Activated naive CD8-positive, alpha-beta T cell treated with anti-CD3 and anti-CD28 coated beads for 36 hours (primary cell): ENCODE data around the gene PALLD. TPM values are rescaled to one million over a fixed set of nuclear protein-coding genes. Genes with fewer than 3 reads are reported as not detected.

Experiments
- DNase-seq: peaks from one replicate; pipeline ENCODE4 v3.0.0; 2021
- H3K27ac Mint-ChIP-seq: one replicate; pipeline ENCODE4 v1.8.0; 2022; ENCODE audit warnings: mild to moderate bottlenecking, moderate library complexity, mixed read lengths
- H3K27me3 Mint-ChIP-seq: one replicate; pipeline ENCODE4 v1.8.0; 2022; ENCODE audit warnings: mild to moderate bottlenecking, mixed read lengths
- H3K36me3 Mint-ChIP-seq: one replicate; pipeline ENCODE4 v1.8.0; 2021; ENCODE audit warnings: mild to moderate bottlenecking, mixed read lengths
- H3K4me1 Mint-ChIP-seq: one replicate; pipeline ENCODE4 v1.8.0; 2021; ENCODE audit warnings: mixed read lengths
- H3K4me3 Mint-ChIP-seq: one replicate; pipeline ENCODE4 v1.8.0; 2022; ENCODE audit warnings: mild to moderate bottlenecking, moderate library complexity, mixed read lengths
- H3K9me3 Mint-ChIP-seq: one replicate; pipeline ENCODE4 v1.8.0; 2022; ENCODE audit warnings: mixed read lengths
- total RNA-seq, 2 experiments: library from RNA; stranded (reverse); gene quantifications; one replicate each; pipeline ENCODE4 v1.2.3, GENCODE V29; 2021

Gene PALLD
- total RNA-seq, 2 experiments from 2014 or later = 0.41 to 0.94 TPM

GRCh38 chr4:168781926-168782325 lies 285.1 kb downstream of the PALLD start:
- peaks cover 14% of the 10 kb centered on the region for H3K27me3 Mint-ChIP-seq
- DNase-seq = no peak
- H3K27ac Mint-ChIP-seq = no peak overlapping the region
- no peaks in the 10 kb centered on the region for H3K4me1 Mint-ChIP-seq
- H3K36me3 Mint-ChIP-seq = no peaks in the 10 kb centered on the region
- peaks cover 1% of the 10 kb centered on the region for H3K9me3 Mint-ChIP-seq
- no peak overlapping the region for H3K4me3 Mint-ChIP-seq

- no peak for DNase-seq
- H3K4me1 Mint-ChIP-seq = no peaks in the 10 kb centered on the region
- H3K36me3 Mint-ChIP-seq = no peaks in the 10 kb centered on the region
- H3K27ac Mint-ChIP-seq = no peak overlapping the region
- H3K4me3 Mint-ChIP-seq = no peak overlapping the region
- H3K27me3 Mint-ChIP-seq = peaks cover 14% of the 10 kb centered on the region
- no peaks in the 10 kb centered on the region for H3K9me3 Mint-ChIP-seq
These were observed 285.6 kb downstream of the PALLD start for GRCh38 chr4:168782439-168782838.

GRCh38 chr4:168784786-168785461 lies 288.1 kb downstream of the PALLD start:
- Mint-ChIP-seq H3K27me3 (peaks cover 8% of the 10 kb centered on the region), H3K4me1 (no peaks in the 10 kb centered on the region), H3K4me3 (no peak overlapping the region), H3K9me3 (no peaks in the 10 kb centered on the region), H3K27ac (no peak overlapping the region), H3K36me3 (no peaks in the 10 kb centered on the region)
- DNase-seq = no peak

- no peaks in the 10 kb centered on the region for H3K4me1 Mint-ChIP-seq
- no peak for DNase-seq
- peaks cover 3% of the 10 kb centered on the region for H3K27me3 Mint-ChIP-seq
- H3K27ac Mint-ChIP-seq = no peak overlapping the region
- H3K4me3 Mint-ChIP-seq = no peak overlapping the region
- H3K36me3 Mint-ChIP-seq = no peaks in the 10 kb centered on the region
- H3K9me3 Mint-ChIP-seq = no peaks in the 10 kb centered on the region
These were observed 290.5 kb downstream of the PALLD start for GRCh38 chr4:168787334-168787733.

GRCh38 chr4:168787801-168788595 lies 291.1 kb downstream of the PALLD start:
- H3K27ac Mint-ChIP-seq = no peak overlapping the region

GRCh38 chr4:168790898-168791297 lies 294.0 kb downstream of the PALLD start:
- DNase-seq = no peak
- no peaks in the 10 kb centered on the region for H3K36me3 Mint-ChIP-seq
- no peak overlapping the region for H3K27ac Mint-ChIP-seq
- H3K4me3 Mint-ChIP-seq = no peak overlapping the region
- H3K27me3 Mint-ChIP-seq = peaks cover 8% of the 10 kb centered on the region
- no peaks in the 10 kb centered on the region for H3K9me3 Mint-ChIP-seq
- H3K4me1 Mint-ChIP-seq = no peaks in the 10 kb centered on the region

More at GRCh38 chr4:168787801-168788595, 291.1 kb downstream of the PALLD start:
- H3K36me3 Mint-ChIP-seq = no peaks in the 10 kb centered on the region
- no peaks in the 10 kb centered on the region for H3K4me1 Mint-ChIP-seq
- no peak overlapping the region for H3K4me3 Mint-ChIP-seq
- no peaks in the 10 kb centered on the region for H3K9me3 Mint-ChIP-seq
- H3K27me3 Mint-ChIP-seq = peaks cover 3% of the 10 kb centered on the region
- no peak for DNase-seq

- no peak overlapping the region for H3K27ac Mint-ChIP-seq
These were observed 294.5 kb downstream of the PALLD start for GRCh38 chr4:168791376-168791775.

GRCh38 chr4:168793542-168793941 lies 296.7 kb downstream of the PALLD start:
- peaks cover 8% of the 10 kb centered on the region for H3K27me3 Mint-ChIP-seq
- no peak overlapping the region for H3K4me3 Mint-ChIP-seq
- no peaks in the 10 kb centered on the region for H3K4me1 Mint-ChIP-seq
- no peak overlapping the region for H3K27ac Mint-ChIP-seq
- H3K9me3 Mint-ChIP-seq = no peaks in the 10 kb centered on the region
- H3K36me3 Mint-ChIP-seq = no peaks in the 10 kb centered on the region
- DNase-seq = no peak

More at GRCh38 chr4:168791376-168791775, 294.5 kb downstream of the PALLD start:
- Mint-ChIP-seq H3K36me3 (no peaks in the 10 kb centered on the region), H3K9me3 (no peaks in the 10 kb centered on the region), H3K27me3 (peaks cover 8% of the 10 kb centered on the region), H3K4me3 (no peak overlapping the region), H3K4me1 (no peaks in the 10 kb centered on the region)
- DNase-seq = no peak

- Mint-ChIP-seq H3K4me3 (no peak overlapping the region), H3K36me3 (no peaks in the 10 kb centered on the region), H3K27me3 (peaks cover 8% of the 10 kb centered on the region), H3K9me3 (no peaks in the 10 kb centered on the region), H3K4me1 (no peaks in the 10 kb centered on the region), H3K27ac (no peak overlapping the region)
- DNase-seq = no peak
These were observed 297.3 kb downstream of the PALLD start for GRCh38 chr4:168794092-168794707.

- H3K4me3 Mint-ChIP-seq = no peak overlapping the region
- no peaks in the 10 kb centered on the region for H3K36me3 Mint-ChIP-seq
- no peak overlapping the region for H3K27ac Mint-ChIP-seq
- H3K9me3 Mint-ChIP-seq = no peaks in the 10 kb centered on the region
- DNase-seq = no peak
- H3K4me1 Mint-ChIP-seq = no peaks in the 10 kb centered on the region
- peaks cover 8% of the 10 kb centered on the region for H3K27me3 Mint-ChIP-seq
These were observed 298.0 kb downstream of the PALLD start for GRCh38 chr4:168794881-168795280.

GRCh38 chr4:168795346-168795745 lies 298.5 kb downstream of the PALLD start:
- H3K4me1 Mint-ChIP-seq = no peaks in the 10 kb centered on the region
- peaks cover 8% of the 10 kb centered on the region for H3K27me3 Mint-ChIP-seq
- H3K9me3 Mint-ChIP-seq = no peaks in the 10 kb centered on the region
- H3K36me3 Mint-ChIP-seq = no peaks in the 10 kb centered on the region
- no peak for DNase-seq
- H3K4me3 Mint-ChIP-seq = no peak overlapping the region
- H3K27ac Mint-ChIP-seq = no peak overlapping the region

GRCh38 chr4:168796362-168797106 lies 299.7 kb downstream of the PALLD start:
- Mint-ChIP-seq H3K27me3 (peaks cover 8% of the 10 kb centered on the region), H3K4me1 (no peaks in the 10 kb centered on the region), H3K9me3 (no peaks in the 10 kb centered on the region)

GRCh38 chr4:168797194-168797593 lies 300.3 kb downstream of the PALLD start:
- Mint-ChIP-seq H3K4me1 (no peaks in the 10 kb centered on the region), H3K27me3 (peaks cover 14% of the 10 kb centered on the region)

More at GRCh38 chr4:168796362-168797106, 299.7 kb downstream of the PALLD start:
- DNase-seq = no peak
- Mint-ChIP-seq H3K27ac (no peak overlapping the region), H3K4me3 (no peak overlapping the region), H3K36me3 (no peaks in the 10 kb centered on the region)

GRCh38 chr4:168797738-168798375 lies 301.0 kb downstream of the PALLD start:
- Mint-ChIP-seq H3K9me3 (peaks cover 2% of the 10 kb centered on the region), H3K4me1 (no peaks in the 10 kb centered on the region), H3K36me3 (no peaks in the 10 kb centered on the region), H3K27me3 (peaks cover 14% of the 10 kb centered on the region), H3K27ac (no peak overlapping the region), H3K4me3 (no peak overlapping the region)
- no peak for DNase-seq

More at GRCh38 chr4:168797194-168797593, 300.3 kb downstream of the PALLD start:
- Mint-ChIP-seq H3K27ac (no peak overlapping the region), H3K36me3 (no peaks in the 10 kb centered on the region), H3K4me3 (no peak overlapping the region), H3K9me3 (no peaks in the 10 kb centered on the region)
- no peak for DNase-seq
